ENCODE measurements around the gene CLPTM1L.

DNA sequence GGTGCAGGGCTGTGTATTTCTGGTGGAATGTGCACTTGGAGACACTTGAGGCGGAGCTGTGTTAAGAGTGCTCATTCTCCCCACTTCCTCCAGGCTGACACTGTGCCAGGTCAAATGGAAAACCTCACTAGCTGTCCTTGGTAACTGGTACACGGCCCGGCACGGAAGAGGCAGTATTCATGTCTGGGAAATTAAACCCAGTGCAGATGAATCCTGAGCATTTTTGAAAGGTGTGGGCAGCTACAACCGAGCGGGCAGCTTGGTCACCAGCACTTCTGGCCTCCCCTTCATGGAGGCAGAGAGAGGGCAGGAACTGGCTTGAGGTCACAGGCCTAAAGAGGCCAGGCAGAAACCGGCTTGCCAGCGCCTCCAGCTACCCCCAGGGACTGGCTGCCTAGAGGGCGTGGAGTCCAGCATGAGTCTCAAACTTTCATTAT, 1.6 kb downstream of the CLPTM1L start:
- no peak for TF ChIP-seq POLR2A (IDR thresholded peaks at IDR 0.05; ENCODE audit: low read length)
- no peak for TF ChIP-seq GATA1 (IDR thresholded peaks at IDR 0.05; ENCODE audit: low read depth, low read length)
